ENCODE data around the gene C9orf78.

GRCh38 chr9:129869585-129870501 is 34.8 kb upstream of the C9orf78 start:
- TF ChIP-seq POLR2A (IDR thresholded peaks at IDR 0.05) (no peak), CTCF (IDR thresholded peaks at IDR 0.05) (no peak)

All from esophagus squamous epithelium (tissue), 4 donors.